Hepatocyte (in vitro differentiated cells): ENCODE results near the gene WTAP. TPM values are rescaled to one million over a fixed set of nuclear protein-coding genes. Genes with fewer than 3 reads are reported as not detected.

Source experiments
- DNase-seq: peaks from one replicate; pipeline ENCODE4 v3.0.0-alpha.2; 2016; ENCODE audit warnings: low spot score
- H2AFZ ChIP-seq: fragments of 200-600 bp; sonication (generic); 2 replicates; pipeline ENCODE4 v1.6.0; 2016; ENCODE audit warnings: antibody characterized with exemption, mild to moderate bottlenecking
- H3K27ac ChIP-seq: fragments of 200-600 bp; sonication (generic); 2 replicates; pipeline ENCODE4 v1.5.1; 2016; ENCODE audit warnings: mild to moderate bottlenecking
- H3K27me3 ChIP-seq: fragments of 200-600 bp; sonication (generic); 2 replicates; pipeline ENCODE4 v1.6.1; 2016
- H3K36me3 ChIP-seq: fragments of 200-600 bp; sonication (generic); replicated peaks from 2 replicates; pipeline ENCODE4 v1.5.1; 2016; ENCODE audit warnings: low read depth; ENCODE audit not compliant: insufficient read depth
- H3K4me1 ChIP-seq: fragments of 200-600 bp; sonication (generic); 2 replicates; pipeline ENCODE4 v1.5.1; 2016; ENCODE audit warnings: mild to moderate bottlenecking, moderate library complexity; ENCODE audit not compliant: insufficient read depth
- H3K4me2 ChIP-seq: fragments of 200-600 bp; sonication (generic); 2 replicates; pipeline ENCODE4 v1.6.0; 2016
- H3K4me3 ChIP-seq: fragments of 200-600 bp; sonication (generic); 2 replicates; pipeline ENCODE4 v1.5.1; 2016; ENCODE audit warnings: mild to moderate bottlenecking
- H3K79me2 ChIP-seq: fragments of 200-600 bp; sonication (generic); 2 replicates; pipeline ENCODE4 v1.6.0; 2017; ENCODE audit warnings: mild to moderate bottlenecking
- H3K9me2 ChIP-seq: fragments of 200-600 bp; sonication (generic); replicated peaks from 2 replicates; pipeline ENCODE4 v1.6.0; 2017; ENCODE audit warnings: mild to moderate bottlenecking; ENCODE audit not compliant: insufficient read depth
- H3K9me3 ChIP-seq: fragments of 200-600 bp; sonication (generic); 2 replicates; pipeline ENCODE4 v1.5.1; 2016; ENCODE audit warnings: low read depth, mild to moderate bottlenecking
- H4K20me1 ChIP-seq: fragments of 200-600 bp; sonication (generic); 2 replicates; pipeline ENCODE4 v1.6.0; 2016; ENCODE audit warnings: mild to moderate bottlenecking; ENCODE audit not compliant: insufficient read depth, poor library complexity, severe bottlenecking
- EZH2 ChIP-seq: fragments of 200-600 bp; sonication (generic); IDR thresholded peaks from 2 replicates; pipeline ENCODE4 v1.6.1; 2016; ENCODE audit warnings: antibody characterized with exemption, mild to moderate bottlenecking, borderline replicate concordance
- EZH2phosphoT487 ChIP-seq: fragments of 200-600 bp; sonication (generic); IDR thresholded peaks from one replicate; pipeline ENCODE4 v1.6.1; 2018; ENCODE audit warnings: antibody characterized with exemption, mild to moderate bottlenecking, low read depth, moderate library complexity; ENCODE audit not compliant: unreplicated experiment, severe bottlenecking
- WGBS: methylation state at CpG from one replicate; pipeline ENCODE4 v1.1.6; 2016; ENCODE audit warnings: low lambda C conversion rate; ENCODE audit errors: missing lambda C conversion rate; 5-methylcytosine and 5-hydroxymethylcytosine counted together
- polyA plus RNA-seq: library from polyadenylated mRNA; unstranded; fragments of >200 nt; fragmentation: Nextera tagmentation; extraction: Ambion mirVana; gene quantifications from 2 replicates; pipeline ENCODE4 v1.2.1, GENCODE V29; 2016
- total RNA-seq: library from RNA; depleted of rRNA; stranded (reverse); fragments of >200 nt; gene quantifications from 2 replicates; pipeline ENCODE4 v1.2.3, GENCODE V29; 2014
- TF ChIP-seq, protein P1 (sequence below): fragments of 200-600 bp; sonication (generic); IDR thresholded peaks from 2 replicates; pipeline ENCODE4 v1.5.1; 2016; ENCODE audit warnings: antibody characterized with exemption, mild to moderate bottlenecking; ENCODE audit not compliant: poor library complexity

The WTAP gene
- total and polyA plus RNA-seq, 2 experiments from 2014 or later = 84.6 to 101 TPM

DNA sequence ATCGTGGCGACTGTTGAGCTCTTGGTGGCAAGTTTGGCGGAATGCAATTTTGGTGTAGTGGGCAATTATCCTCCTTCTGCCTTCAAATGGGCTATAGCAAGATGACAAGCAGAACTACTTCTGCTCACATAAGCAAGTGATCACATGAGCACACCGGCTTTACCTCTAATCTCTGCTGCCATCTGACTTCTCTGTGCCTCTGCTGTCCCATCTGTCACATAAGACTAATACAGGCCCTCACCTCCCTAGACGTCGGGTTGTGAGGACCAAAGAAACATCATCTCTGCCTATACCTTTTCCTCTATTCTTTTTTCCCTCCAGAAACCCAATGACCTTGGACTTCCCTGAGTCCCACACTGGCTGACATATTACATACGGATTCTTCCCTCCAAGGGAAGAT, 13.3 kb upstream of the WTAP start:
- no peak overlapping the region for H3K27ac ChIP-seq

DNA sequence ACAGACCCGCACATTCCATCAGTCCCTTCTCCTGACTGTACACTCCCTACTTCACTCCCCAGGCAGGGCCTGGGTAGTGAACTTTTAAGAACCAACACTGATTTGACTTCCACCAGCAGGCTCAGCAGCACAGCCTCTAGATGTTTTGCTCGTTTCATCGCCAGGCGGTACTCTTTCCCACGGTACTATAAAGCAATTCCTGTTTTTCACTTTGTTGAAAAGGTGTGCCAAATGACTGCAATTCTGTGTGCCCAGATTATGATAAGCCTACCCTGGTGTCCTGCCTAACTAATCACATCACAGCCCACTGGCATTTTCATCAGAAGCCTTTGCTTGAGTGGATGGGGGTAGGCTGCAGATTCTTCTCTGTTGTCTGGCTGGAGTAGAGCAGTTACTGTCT, 12.9 kb upstream of the WTAP start:
- TF ChIP-seq, protein P1, sequence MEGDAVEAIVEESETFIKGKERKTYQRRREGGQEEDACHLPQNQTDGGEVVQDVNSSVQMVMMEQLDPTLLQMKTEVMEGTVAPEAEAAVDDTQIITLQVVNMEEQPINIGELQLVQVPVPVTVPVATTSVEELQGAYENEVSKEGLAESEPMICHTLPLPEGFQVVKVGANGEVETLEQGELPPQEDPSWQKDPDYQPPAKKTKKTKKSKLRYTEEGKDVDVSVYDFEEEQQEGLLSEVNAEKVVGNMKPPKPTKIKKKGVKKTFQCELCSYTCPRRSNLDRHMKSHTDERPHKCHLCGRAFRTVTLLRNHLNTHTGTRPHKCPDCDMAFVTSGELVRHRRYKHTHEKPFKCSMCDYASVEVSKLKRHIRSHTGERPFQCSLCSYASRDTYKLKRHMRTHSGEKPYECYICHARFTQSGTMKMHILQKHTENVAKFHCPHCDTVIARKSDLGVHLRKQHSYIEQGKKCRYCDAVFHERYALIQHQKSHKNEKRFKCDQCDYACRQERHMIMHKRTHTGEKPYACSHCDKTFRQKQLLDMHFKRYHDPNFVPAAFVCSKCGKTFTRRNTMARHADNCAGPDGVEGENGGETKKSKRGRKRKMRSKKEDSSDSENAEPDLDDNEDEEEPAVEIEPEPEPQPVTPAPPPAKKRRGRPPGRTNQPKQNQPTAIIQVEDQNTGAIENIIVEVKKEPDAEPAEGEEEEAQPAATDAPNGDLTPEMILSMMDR = no peak
- TF ChIP-seq EZH2 (no peak), EZH2phosphoT487 (no peak)
- Histone ChIP-seq H3K36me3 (no peaks in the 10 kb centered on the region), H3K4me3 (no peak overlapping the region), H3K79me2 (peaks cover 22% of the 10 kb centered on the region), H3K4me1 (no peaks in the 10 kb centered on the region), H3K9me2 (no peaks in the 10 kb centered on the region), H4K20me1 (no peaks in the 10 kb centered on the region), H3K27me3 (no peaks in the 10 kb centered on the region), H3K4me2 (no peak overlapping the region), H3K9me3 (no peaks in the 10 kb centered on the region), H3K27ac (peak overlapping the region; percentile 75), H2AFZ (no peak overlapping the region)
- no peak for DNase-seq
- WGBS = 96% methylated on average over 5 of the region's 5 CpGs

More for the DNA sequence above, 13.3 kb upstream of the WTAP start:
- Histone ChIP-seq H3K9me2 (no peaks in the 10 kb centered on the region), H4K20me1 (no peaks in the 10 kb centered on the region), H3K4me1 (no peaks in the 10 kb centered on the region), H2AFZ (no peak overlapping the region), H3K4me3 (no peak overlapping the region), H3K9me3 (no peaks in the 10 kb centered on the region), H3K79me2 (peaks cover 22% of the 10 kb centered on the region), H3K27me3 (no peaks in the 10 kb centered on the region), H3K4me2 (no peak overlapping the region), H3K36me3 (no peaks in the 10 kb centered on the region)
- 95% methylated on average over 7 of the region's 7 CpGs for WGBS
- no peak for TF ChIP-seq EZH2phosphoT487
- no peak for TF ChIP-seq EZH2
- TF ChIP-seq, protein P1 = no peak
- DNase-seq = no peak

DNA sequence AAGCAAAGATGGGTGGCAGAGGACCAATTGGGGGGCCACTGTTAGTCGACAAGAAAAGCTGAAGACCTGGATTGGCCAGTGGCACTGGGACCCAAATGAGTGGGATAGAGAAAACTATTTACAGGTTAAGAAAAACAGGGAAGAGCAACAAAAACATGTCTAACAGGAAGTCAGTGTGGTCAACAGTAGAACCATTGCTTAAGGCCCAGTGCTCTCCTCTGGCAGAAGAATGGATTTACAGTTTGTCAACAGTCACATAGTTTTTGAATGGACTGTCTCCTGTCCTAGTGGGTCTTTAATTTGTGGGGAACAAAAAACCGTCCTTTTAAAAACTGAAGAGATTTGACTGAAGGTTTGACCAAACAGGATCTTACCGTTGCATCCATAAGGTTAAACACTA, 12.1 kb upstream of the WTAP start:
- TF ChIP-seq EZH2phosphoT487 (no peak), EZH2 (no peak)
- TF ChIP-seq, protein P1 = no peak
- H3K36me3 ChIP-seq = no peaks in the 10 kb centered on the region
- no peaks in the 10 kb centered on the region for H3K27me3 ChIP-seq
- H3K79me2 ChIP-seq = peaks cover 24% of the 10 kb centered on the region
- H4K20me1 ChIP-seq = no peaks in the 10 kb centered on the region
- H2AFZ ChIP-seq = no peak overlapping the region
- DNase-seq = no peak
- no peak overlapping the region for H3K4me3 ChIP-seq
- no peaks in the 10 kb centered on the region for H3K4me1 ChIP-seq
- no peaks in the 10 kb centered on the region for H3K9me3 ChIP-seq
- peak overlapping the region; percentile 75 for H3K27ac ChIP-seq
- no peak overlapping the region for H3K4me2 ChIP-seq
- WGBS = 82% methylated on average over 3 of the region's 3 CpGs
- H3K9me2 ChIP-seq = no peaks in the 10 kb centered on the region

DNA sequence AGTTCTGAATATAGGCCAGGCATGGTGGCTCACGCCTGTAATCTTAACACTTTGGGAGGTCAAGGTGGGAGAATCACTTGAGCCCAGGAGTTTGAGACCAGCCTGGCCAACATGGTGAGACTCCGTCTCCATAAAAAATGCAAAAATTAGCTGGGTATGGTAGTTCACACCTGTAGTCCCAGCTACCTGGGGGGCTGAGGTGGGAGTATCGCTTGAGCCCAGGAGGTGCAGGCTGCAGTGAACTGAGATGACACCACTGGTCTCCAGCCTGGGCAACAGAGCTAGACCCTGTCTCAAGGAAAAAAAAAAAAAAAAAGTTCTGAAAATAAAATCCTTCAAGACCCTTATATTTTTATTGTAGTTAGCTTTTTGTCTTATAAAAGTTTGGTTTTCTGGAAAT, 11.7 kb upstream of the WTAP start:
- Histone ChIP-seq H3K4me2 (no peak overlapping the region), H3K9me3 (no peaks in the 10 kb centered on the region), H4K20me1 (no peaks in the 10 kb centered on the region), H2AFZ (no peak overlapping the region), H3K9me2 (no peaks in the 10 kb centered on the region), H3K79me2 (peaks cover 26% of the 10 kb centered on the region), H3K4me3 (no peak overlapping the region), H3K27ac (peak overlapping the region; percentile 75), H3K36me3 (no peaks in the 10 kb centered on the region), H3K4me1 (no peaks in the 10 kb centered on the region), H3K27me3 (no peaks in the 10 kb centered on the region)
- no peak for TF ChIP-seq EZH2phosphoT487
- TF ChIP-seq EZH2 = no peak
- TF ChIP-seq, protein P1 = no peak
- whole genome bisulfite sequencing = 99% methylated on average over 3 of the region's 3 CpGs
- DNase-seq = no peak
